Osteocyte (in vitro differentiated cells): ENCODE measurements around the gene GH1. TPM values are rescaled to one million over a fixed set of nuclear protein-coding genes. Genes with fewer than 3 reads are reported as not detected.

Experiments
- DNase-seq: peaks from one replicate; pipeline ENCODE4 v3.0.0; 2021; ENCODE audit warnings: mixed read lengths; ENCODE audit not compliant: unreplicated experiment; ENCODE audit errors: extremely low spot score
- H3K27ac Mint-ChIP-seq: one replicate; pipeline ENCODE4 v1.8.0; 2021; ENCODE audit warnings: mild to moderate bottlenecking, mixed read lengths; ENCODE audit not compliant: unreplicated experiment
- H3K27me3 Mint-ChIP-seq: one replicate; pipeline ENCODE4 v1.8.0; 2021; ENCODE audit warnings: mixed read lengths; ENCODE audit not compliant: unreplicated experiment
- H3K36me3 Mint-ChIP-seq: one replicate; pipeline ENCODE4 v1.8.0; 2021; ENCODE audit warnings: mixed read lengths; ENCODE audit not compliant: unreplicated experiment
- H3K4me1 Mint-ChIP-seq: one replicate; pipeline ENCODE4 v1.8.0; 2021; ENCODE audit warnings: mixed read lengths; ENCODE audit not compliant: unreplicated experiment
- H3K4me3 Mint-ChIP-seq: one replicate; pipeline ENCODE4 v1.8.0; 2021; ENCODE audit warnings: mild to moderate bottlenecking, moderate library complexity, mixed read lengths; ENCODE audit not compliant: unreplicated experiment
- H3K9me3 Mint-ChIP-seq: one replicate; pipeline ENCODE4 v1.8.0; 2021; ENCODE audit warnings: mixed read lengths; ENCODE audit not compliant: unreplicated experiment
- total RNA-seq: library from RNA; stranded (reverse); gene quantifications from 2 replicates; pipeline ENCODE4 v1.2.1, GENCODE V29; 2021
- TF ChIP-seq, protein P1 (sequence below): fragments of 200-600 bp; sonication (generic); IDR thresholded peaks from 2 replicates; pipeline ENCODE4 v1.5.0; 2021; ENCODE audit warnings: antibody characterized with exemption, mild to moderate bottlenecking, moderate library complexity

The GH1 gene
- total RNA-seq, 1 donor from 2014 or later, result not detected

DNA sequence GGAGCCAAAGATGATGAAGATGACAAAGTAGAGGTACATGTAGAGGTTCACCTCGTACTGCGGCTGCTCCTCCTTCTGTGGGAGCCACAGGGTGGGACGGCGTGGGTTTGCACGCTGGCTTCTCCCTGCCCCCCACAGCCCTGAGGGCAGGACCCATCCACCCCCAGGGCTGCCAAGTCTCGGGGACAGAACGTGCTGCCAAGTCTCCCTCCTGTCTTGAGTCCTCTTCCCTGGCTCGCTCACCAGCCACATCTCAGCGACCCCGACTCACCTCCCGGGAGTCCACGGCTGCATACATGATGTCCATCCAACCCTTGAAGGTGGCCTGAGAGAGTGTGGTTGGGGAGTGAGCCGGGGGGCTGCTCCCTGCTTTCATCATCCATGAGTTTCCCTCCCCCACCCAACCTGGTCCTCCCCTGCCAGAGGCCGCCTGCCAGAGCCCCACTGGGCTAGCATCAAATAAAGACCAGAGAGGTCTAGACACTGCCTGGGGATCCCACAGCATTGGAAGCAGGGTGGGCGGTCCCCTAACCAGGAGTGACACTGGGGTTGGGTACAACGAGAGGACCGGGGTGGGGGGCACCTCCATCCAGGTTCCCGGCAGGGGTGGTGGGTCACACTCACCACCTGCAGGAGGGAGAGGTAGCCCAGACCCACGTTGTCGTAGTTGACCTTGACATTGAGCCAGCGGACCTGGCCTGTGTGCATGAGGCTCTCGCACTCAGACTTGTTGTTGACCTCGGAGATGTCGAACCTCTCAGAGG is 26.3 kb upstream of the GH1 start:
- H3K4me1 Mint-ChIP-seq, result no peaks in the 10 kb centered on the region

DNA sequence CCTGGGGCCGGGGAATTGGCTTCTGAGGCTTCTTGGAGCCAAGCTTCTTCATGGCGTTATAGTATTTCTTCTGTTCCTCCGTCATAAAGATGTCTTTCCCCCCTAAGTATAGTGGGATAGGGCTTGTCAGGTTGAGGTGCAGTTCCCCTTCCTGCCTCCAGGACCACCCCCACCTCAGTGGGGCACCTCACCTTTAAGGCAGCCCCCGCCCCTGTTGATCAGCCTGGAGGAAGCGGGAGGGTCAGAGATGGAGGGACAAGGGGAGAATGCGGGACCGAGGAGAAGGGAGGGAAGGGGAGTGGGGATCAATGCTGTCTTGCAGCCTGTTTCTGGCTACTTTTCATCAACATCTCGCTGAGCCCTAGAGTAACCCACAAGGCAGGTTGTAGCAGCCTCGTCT is 25.1 kb upstream of the GH1 start:
- no peak overlapping the region for H3K27ac Mint-ChIP-seq
- H3K9me3 Mint-ChIP-seq, result no peaks in the 10 kb centered on the region
- H3K36me3 Mint-ChIP-seq, result no peaks in the 10 kb centered on the region
- no peaks in the 10 kb centered on the region for H3K27me3 Mint-ChIP-seq
- DNase-seq, result no peak
- H3K4me1 Mint-ChIP-seq, result no peaks in the 10 kb centered on the region
- TF ChIP-seq, protein P1, sequence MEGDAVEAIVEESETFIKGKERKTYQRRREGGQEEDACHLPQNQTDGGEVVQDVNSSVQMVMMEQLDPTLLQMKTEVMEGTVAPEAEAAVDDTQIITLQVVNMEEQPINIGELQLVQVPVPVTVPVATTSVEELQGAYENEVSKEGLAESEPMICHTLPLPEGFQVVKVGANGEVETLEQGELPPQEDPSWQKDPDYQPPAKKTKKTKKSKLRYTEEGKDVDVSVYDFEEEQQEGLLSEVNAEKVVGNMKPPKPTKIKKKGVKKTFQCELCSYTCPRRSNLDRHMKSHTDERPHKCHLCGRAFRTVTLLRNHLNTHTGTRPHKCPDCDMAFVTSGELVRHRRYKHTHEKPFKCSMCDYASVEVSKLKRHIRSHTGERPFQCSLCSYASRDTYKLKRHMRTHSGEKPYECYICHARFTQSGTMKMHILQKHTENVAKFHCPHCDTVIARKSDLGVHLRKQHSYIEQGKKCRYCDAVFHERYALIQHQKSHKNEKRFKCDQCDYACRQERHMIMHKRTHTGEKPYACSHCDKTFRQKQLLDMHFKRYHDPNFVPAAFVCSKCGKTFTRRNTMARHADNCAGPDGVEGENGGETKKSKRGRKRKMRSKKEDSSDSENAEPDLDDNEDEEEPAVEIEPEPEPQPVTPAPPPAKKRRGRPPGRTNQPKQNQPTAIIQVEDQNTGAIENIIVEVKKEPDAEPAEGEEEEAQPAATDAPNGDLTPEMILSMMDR, result no peak
- no peak overlapping the region for H3K4me3 Mint-ChIP-seq

More for the DNA sequence above, 26.3 kb upstream of the GH1 start:
- DNase-seq, result no peak
- Mint-ChIP-seq H3K4me3 (no peak overlapping the region), H3K27me3 (no peaks in the 10 kb centered on the region), H3K27ac (no peak overlapping the region), H3K36me3 (no peaks in the 10 kb centered on the region), H3K9me3 (no peaks in the 10 kb centered on the region)
- TF ChIP-seq, protein P1, result no peak

DNA sequence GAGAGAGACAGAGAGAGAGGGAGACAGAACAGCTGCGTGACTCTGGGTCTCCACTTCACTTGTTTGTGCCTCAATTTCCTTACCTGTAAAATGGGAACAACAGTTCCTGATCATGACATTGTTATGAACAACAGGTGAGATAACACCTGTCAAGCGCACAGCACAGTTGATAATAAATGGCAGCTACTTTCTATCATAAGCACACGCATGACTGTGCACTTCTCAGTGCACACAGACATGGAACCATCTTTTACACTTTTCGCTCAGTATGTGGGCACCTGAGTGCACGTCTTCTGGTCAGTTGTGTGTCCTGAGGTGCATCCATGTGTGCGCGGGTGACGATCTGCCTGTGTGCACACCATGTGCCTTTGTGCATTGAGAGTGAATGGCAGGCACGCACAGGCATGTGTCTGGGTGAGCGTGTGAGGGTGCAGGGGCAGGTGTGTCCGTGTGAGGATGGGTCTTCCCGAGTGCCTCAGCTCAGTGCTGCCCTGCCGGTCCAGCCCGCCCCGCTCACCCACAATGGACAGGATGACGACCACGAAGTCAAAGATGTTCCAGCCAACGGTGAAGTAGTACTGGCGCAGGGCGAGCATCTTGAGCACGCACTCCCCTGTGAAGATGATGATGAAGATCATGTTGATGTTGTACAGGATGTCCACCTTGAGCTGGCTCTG is 23.8 kb upstream of the GH1 start:
- no peak overlapping the region for H3K27ac Mint-ChIP-seq
- no peak for DNase-seq
- TF ChIP-seq, protein P1, result no peak

DNA sequence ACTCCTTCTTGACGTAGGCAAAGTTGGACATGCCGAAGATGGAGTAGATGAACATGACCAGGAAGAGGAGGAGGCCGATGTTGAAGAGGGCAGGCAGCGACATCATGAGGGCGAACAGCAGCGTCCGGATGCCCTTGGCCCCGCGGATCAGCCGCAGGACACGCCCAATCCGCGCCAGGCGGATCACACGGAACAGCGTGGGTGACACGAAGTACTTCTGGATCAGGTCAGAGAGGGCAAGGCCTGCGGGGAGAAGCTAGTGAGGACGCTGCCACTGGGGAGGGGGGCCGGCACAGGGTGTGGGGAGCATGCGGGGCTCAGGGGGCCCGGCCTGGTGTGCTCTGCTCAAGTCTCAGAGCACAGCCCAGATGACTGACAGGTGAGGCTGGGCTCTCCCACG is 23.1 kb upstream of the GH1 start:
- H3K27ac Mint-ChIP-seq, result no peak overlapping the region
- H3K4me1 Mint-ChIP-seq, result no peaks in the 10 kb centered on the region
- no peaks in the 10 kb centered on the region for H3K36me3 Mint-ChIP-seq
- TF ChIP-seq, protein P1, result no peak
- H3K4me3 Mint-ChIP-seq, result no peak overlapping the region
- no peaks in the 10 kb centered on the region for H3K9me3 Mint-ChIP-seq
- H3K27me3 Mint-ChIP-seq, result no peaks in the 10 kb centered on the region
- no peak for DNase-seq

More for the DNA sequence above, 23.8 kb upstream of the GH1 start:
- Mint-ChIP-seq H3K4me3 (no peak overlapping the region), H3K36me3 (no peaks in the 10 kb centered on the region), H3K27me3 (no peaks in the 10 kb centered on the region), H3K4me1 (no peaks in the 10 kb centered on the region), H3K9me3 (no peaks in the 10 kb centered on the region)

DNA sequence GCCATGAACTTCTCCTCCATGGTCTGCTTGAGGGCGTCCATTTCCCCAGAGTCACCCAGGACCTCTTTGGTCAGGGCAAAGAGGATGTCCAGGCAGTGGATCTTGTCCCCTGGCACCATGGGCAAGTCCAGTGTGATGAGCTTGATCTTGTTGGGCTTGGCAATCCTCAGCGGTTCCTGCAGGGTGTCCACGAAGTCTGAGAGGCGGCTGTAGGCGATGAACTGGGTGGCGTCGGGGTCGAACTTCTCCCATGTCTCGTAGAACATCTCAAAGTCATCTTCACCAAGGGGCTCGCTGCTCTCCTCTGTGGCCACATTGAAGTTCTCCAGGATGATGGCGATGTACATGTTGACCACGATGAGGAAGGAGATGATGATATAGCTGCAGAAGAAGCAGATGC is 22.5 kb upstream of the GH1 start:
- Mint-ChIP-seq H3K4me1 (no peaks in the 10 kb centered on the region), H3K27ac (no peak overlapping the region), H3K9me3 (no peaks in the 10 kb centered on the region), H3K36me3 (no peaks in the 10 kb centered on the region), H3K4me3 (no peak overlapping the region), H3K27me3 (peaks cover 3% of the 10 kb centered on the region)
- TF ChIP-seq, protein P1, result no peak
- DNase-seq, result no peak
